Caco-2 (cell line): ENCODE measurements around the gene DOP1B. TPM values are rescaled to one million over a fixed set of nuclear protein-coding genes. Genes with fewer than 3 reads are reported as not detected.
"Not testable (repeated sequence)": the region's sequence is repeated elsewhere in the genome, so short reads cannot be mapped to it uniquely, and the experiment has no call there.

Experiments used
- BruUV-seq: library from RNA; stranded (reverse); fragments of 400-500 nt; replicated peaks from 2 replicates; lab custom pipeline; 2021; lab: Mats Ljungman, UMichigan
- CTCF ChIA-PET: fragments of 300-600 bp; sonication (Branson Sonifier 250); formaldehyde crosslinking; loops from one replicate; lab custom pipeline; 2022; ENCODE audit warnings: antibody characterized with exemption; lab: Charles Lee
- POLR2A ChIA-PET: fragments of 300-600 bp; sonication (Branson Sonifier 250); formaldehyde crosslinking; loops from one replicate; lab custom pipeline; 2022; ENCODE audit warnings: antibody characterized with exemption; lab: Charles Lee
- DNase-seq, 2 experiments: peaks; one replicate each; pipeline versions ENCODE4 v3.0.0 to v3.0.0-alpha.2; 2020 to 2022
- H3K27me3 ChIP-seq: replicated peaks from 2 replicates; pipeline ENCODE4 v1.6.0; 2011; ENCODE audit warnings: low read length; ENCODE audit not compliant: control insufficient read depth, insufficient read depth
- H3K36me3 ChIP-seq: 2 replicates; pipeline ENCODE4 v1.5.1; 2011; ENCODE audit warnings: low read length; ENCODE audit not compliant: control insufficient read depth, insufficient read depth
- H3K4me1 ChIP-seq: fragments of 250-450 bp; sonication (Bioruptor Pico); 2 replicates; pipeline ENCODE4 v1.5.1; 2020; ENCODE audit warnings: mild to moderate bottlenecking
- H3K4me3 ChIP-seq: 2 replicates; pipeline ENCODE4 v1.5.1; 2011; ENCODE audit warnings: low read depth, mild to moderate bottlenecking, control low read depth, low read length
- H3K9me3 ChIP-seq: fragments of 250-450 bp; sonication (Bioruptor Pico); 2 replicates; pipeline ENCODE4 v1.5.1; 2020; ENCODE audit warnings: mild to moderate bottlenecking, moderate library complexity
- H3K27ac Mint-ChIP-seq: one replicate; pipeline ENCODE4 v1.8.0; 2022; ENCODE audit warnings: mixed read lengths; ENCODE audit not compliant: unreplicated experiment
- H3K27me3 Mint-ChIP-seq: one replicate; pipeline ENCODE4 v1.8.0; 2022; ENCODE audit warnings: mixed read lengths; ENCODE audit not compliant: insufficient read depth, unreplicated experiment
- H3K36me3 Mint-ChIP-seq: one replicate; pipeline ENCODE4 v1.8.0; 2022; ENCODE audit warnings: mild to moderate bottlenecking, mixed read lengths; ENCODE audit not compliant: insufficient read depth, unreplicated experiment
- H3K4me1 Mint-ChIP-seq: one replicate; pipeline ENCODE4 v1.8.0; 2022; ENCODE audit warnings: low read depth, mixed read lengths; ENCODE audit not compliant: unreplicated experiment
- H3K4me3 Mint-ChIP-seq: one replicate; pipeline ENCODE4 v1.8.0; 2022; ENCODE audit warnings: mild to moderate bottlenecking, moderate library complexity, mixed read lengths; ENCODE audit not compliant: unreplicated experiment
- H3K9me3 Mint-ChIP-seq: one replicate; pipeline ENCODE4 v1.8.0; 2022; ENCODE audit warnings: mixed read lengths; ENCODE audit not compliant: unreplicated experiment
- CTCF ChIP-seq, 2 experiments: fragments of 200-600 bp in 1 of 2; IDR thresholded peaks; 1 replicate in 1 of 2; 2 replicates in 1 of 2; pipeline versions ENCODE4 v1.5.1 to v1.8.0; 2011 to 2022; ENCODE audit warnings: antibody characterized with exemption in 1 of 2, control low read depth in 1 of 2, inconsistent platforms in 1 of 2, low read depth in 1 of 2, low read length in 1 of 2, mild to moderate bottlenecking in 1 of 2, moderate library complexity in 1 of 2; ENCODE audit not compliant: insufficient read depth in 1 of 2, severe bottlenecking in 1 of 2, unreplicated experiment in 1 of 2
- intact Hi-C: fragments of 100-400 bp; cut with micrococcal nuclease; formaldehyde crosslinking; loops from one replicate; pipeline ENCODE4 v1.10.0; 2022; ENCODE audit not compliant: unreplicated experiment
- total RNA-seq: library from RNA; stranded (reverse); gene quantifications from 2 replicates; pipeline ENCODE4 v1.2.3, GENCODE V29; 2022

DOP1B gene
- total RNA-seq, 1 experiment from 2014 or later, result 15.9 TPM

GRCh38 chr21:36141513-36141925 lies 15.1 kb upstream of the DOP1B start:
- peak; percentile 64 to 78 for TF ChIP-seq CTCF (IDR thresholded peaks at IDR 0.05; ENCODE audit: insufficient read depth in 1 of 2, low read depth in 1 of 2, low read length in 1 of 2, severe bottlenecking in 1 of 2, unreplicated experiment in 1 of 2)
- no TSS peak for BruUV-seq
- no peak overlapping the region for H3K4me3 Mint-ChIP-seq

GRCh38 chr21:36144233-36144632 lies 12.4 kb upstream of the DOP1B start:
- CTCF ChIA-PET, BruUV-seq, H3K9me3 Mint-ChIP-seq: not testable (repeated sequence)

More at GRCh38 chr21:36141513-36141925, 15.1 kb upstream of the DOP1B start:
- intact Hi-C loops, result loop anchor here (1.0 to 5.0 kb wide), 5 partner anchors 15 to 246 kb away; partner anchors contain the start of genes CHAF1B and DOP1B
- H3K4me3 ChIP-seq, result no peak overlapping the region
- H3K27ac Mint-ChIP-seq, result no peak overlapping the region
- no peaks in the 10 kb centered on the region for H3K27me3 Mint-ChIP-seq
- H3K4me1 Mint-ChIP-seq, result peaks cover 15% of the 10 kb centered on the region
- H3K4me1 ChIP-seq, result peaks cover 4% of the 10 kb centered on the region
- no peaks in the 10 kb centered on the region for H3K36me3 Mint-ChIP-seq
- peak; percentile 95 to 96 for DNase-seq
- H3K9me3 ChIP-seq, result no peaks in the 10 kb centered on the region
- H3K27me3 ChIP-seq, result no peaks in the 10 kb centered on the region
- H3K36me3 ChIP-seq, result no peaks in the 10 kb centered on the region
- ChIA-PET CTCF (interaction anchor here (0.6 to 2.3 kb wide), 5 partner anchors 38 to 184 kb away, joined by 3 to 7 read pairs (median 4); no protein-coding TSS in a partner anchor), POLR2A (interaction anchor here (0.6 to 1.0 kb wide), 3 partner anchors 14 to 1043 kb away, joined by 4 to 7 read pairs (median 7); partner anchors contain the start of gene MORC3)
- H3K9me3 Mint-ChIP-seq, result no peaks in the 10 kb centered on the region

GRCh38 chr21:36145259-36145658 lies 11.4 kb upstream of the DOP1B start:
- BruUV-seq, result no TSS peak

More at GRCh38 chr21:36144233-36144632, 12.4 kb upstream of the DOP1B start:
- H3K27ac Mint-ChIP-seq, H3K4me1 ChIP-seq, POLR2A ChIA-PET, H3K4me3 ChIP-seq, DNase-seq, H3K27me3 Mint-ChIP-seq, H3K4me3 Mint-ChIP-seq, H3K9me3 ChIP-seq, H3K36me3 ChIP-seq, H3K36me3 Mint-ChIP-seq, H3K27me3 ChIP-seq: not testable (repeated sequence)
- peaks cover 15% of the 10 kb centered on the region for H3K4me1 Mint-ChIP-seq
- intact Hi-C loops, result loop anchor here (5.0 kb wide), 1 partner anchor 243 kb away; the partner anchor contains the start of gene CHAF1B

More at GRCh38 chr21:36145259-36145658, 11.4 kb upstream of the DOP1B start:
- ChIA-PET CTCF (no interaction called here), POLR2A (no interaction called here)
- no peaks in the 10 kb centered on the region for H3K36me3 ChIP-seq
- intact Hi-C loops, result no loop called here
- Mint-ChIP-seq H3K36me3 (no peaks in the 10 kb centered on the region), H3K27me3 (no peaks in the 10 kb centered on the region), H3K9me3 (no peaks in the 10 kb centered on the region), H3K27ac (no peak overlapping the region), H3K4me3 (no peak overlapping the region), H3K4me1 (peaks cover 15% of the 10 kb centered on the region)
- no peak for TF ChIP-seq CTCF (IDR thresholded peaks at IDR 0.05; ENCODE audit: insufficient read depth in 1 of 2, low read depth in 1 of 2, low read length in 1 of 2, severe bottlenecking in 1 of 2, unreplicated experiment in 1 of 2)
- H3K4me3 ChIP-seq, result no peak overlapping the region
- no peaks in the 10 kb centered on the region for H3K27me3 ChIP-seq
- no peaks in the 10 kb centered on the region for H3K9me3 ChIP-seq
- peaks cover 4% of the 10 kb centered on the region for H3K4me1 ChIP-seq
- no peak for DNase-seq
